LNCaP clone FGC (cell line): ENCODE data around the gene TMEM127.
"Not testable (repeated sequence)": the region's sequence is repeated elsewhere in the genome, so short reads cannot be mapped to it uniquely, and the experiment has no call there.

ENCODE experiments used
- DNase-seq: peaks from one replicate; pipeline ENCODE4 v3.0.0-alpha.2; 2011; ENCODE audit warnings: low read depth
- H3K4me3 ChIP-seq: 2 replicates; pipeline ENCODE4 v1.5.1; 2011; ENCODE audit warnings: mild to moderate bottlenecking, low read depth, low read length, control low read depth
- CTCF ChIP-seq: IDR thresholded peaks from 2 replicates; pipeline ENCODE4 v1.5.1; 2012; ENCODE audit warnings: mild to moderate bottlenecking; ENCODE audit not compliant: control insufficient read depth, insufficient read depth; ENCODE audit errors: extremely low read depth

Gene TMEM127

GRCh38 chr2:96233436-96233835 is 32.4 kb downstream of the TMEM127 start:
- no peak for TF ChIP-seq CTCF
- no peak overlapping the region for H3K4me3 ChIP-seq
- DNase-seq: no peak

DNA sequence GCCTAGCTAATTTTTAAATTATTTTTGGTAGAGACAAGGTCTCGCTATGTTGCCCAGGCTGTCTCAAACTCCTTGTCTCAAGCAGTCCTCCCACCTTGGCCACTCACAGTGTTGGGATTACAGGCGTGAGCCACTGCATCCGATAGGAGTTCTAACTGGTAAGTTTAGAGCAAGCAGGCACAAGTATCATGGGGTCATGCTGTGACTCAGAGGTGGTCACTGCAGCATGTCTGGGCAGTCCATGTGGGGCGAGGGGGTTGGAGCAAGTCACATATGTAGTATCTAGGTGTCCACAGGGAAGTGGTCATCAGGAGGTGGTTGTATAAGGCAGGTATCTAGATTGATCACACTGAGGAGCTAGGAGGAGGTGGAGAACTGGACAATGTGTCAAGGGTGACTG is 34.5 kb downstream of the TMEM127 start:
- H3K4me3 ChIP-seq: no peak overlapping the region
- no peak for DNase-seq
- no peak for TF ChIP-seq CTCF

DNA sequence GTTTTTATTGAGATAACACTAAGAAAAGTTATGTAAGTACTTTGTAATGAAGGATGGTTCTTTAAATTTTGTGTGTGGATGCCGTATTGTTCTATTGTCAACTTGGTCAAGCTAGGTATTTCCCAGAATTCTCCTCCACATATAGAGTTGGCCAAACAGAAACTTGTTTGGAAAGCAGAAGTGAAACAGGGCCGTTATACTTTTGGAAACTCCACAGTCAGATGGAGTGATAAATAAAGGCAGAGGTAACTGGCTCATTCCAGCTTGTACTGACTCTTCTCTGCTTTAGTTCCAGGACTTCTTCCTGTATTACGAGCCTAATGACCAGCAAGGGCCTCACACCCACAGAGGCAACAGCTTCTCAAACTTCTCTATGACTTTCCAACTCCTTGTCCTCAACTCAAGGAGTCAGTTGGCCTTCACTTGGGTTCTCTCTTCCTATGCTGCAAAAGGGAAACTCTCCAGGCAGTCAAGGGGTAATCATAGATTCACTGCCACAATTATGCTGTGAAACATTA is 40.7 kb downstream of the TMEM127 start:
- no peak for DNase-seq
- TF ChIP-seq CTCF: no peak

DNA sequence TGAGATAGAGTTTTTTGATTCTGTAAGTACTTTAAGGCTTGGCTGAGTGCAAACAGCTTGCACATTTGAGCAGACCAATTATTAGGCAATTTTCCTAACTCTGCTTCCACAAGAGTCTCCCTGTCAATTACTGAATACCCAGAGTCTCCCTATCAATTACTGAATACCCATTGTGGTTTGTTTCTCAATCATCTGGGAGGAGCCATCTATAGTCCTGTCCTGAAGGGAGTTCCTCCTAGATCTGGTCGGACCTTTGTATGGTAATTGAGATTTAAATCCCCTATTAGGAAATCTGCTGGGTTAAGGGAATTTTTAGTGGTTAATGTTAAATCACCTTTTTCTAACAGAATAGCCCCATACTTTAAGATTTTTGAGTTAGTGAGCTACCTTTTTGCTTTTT is 44.7 kb downstream of the TMEM127 start:
- DNase-seq, H3K4me3 ChIP-seq: not testable (repeated sequence)

More for the DNA sequence above, 40.7 kb downstream of the TMEM127 start:
- no peak overlapping the region for H3K4me3 ChIP-seq

DNA sequence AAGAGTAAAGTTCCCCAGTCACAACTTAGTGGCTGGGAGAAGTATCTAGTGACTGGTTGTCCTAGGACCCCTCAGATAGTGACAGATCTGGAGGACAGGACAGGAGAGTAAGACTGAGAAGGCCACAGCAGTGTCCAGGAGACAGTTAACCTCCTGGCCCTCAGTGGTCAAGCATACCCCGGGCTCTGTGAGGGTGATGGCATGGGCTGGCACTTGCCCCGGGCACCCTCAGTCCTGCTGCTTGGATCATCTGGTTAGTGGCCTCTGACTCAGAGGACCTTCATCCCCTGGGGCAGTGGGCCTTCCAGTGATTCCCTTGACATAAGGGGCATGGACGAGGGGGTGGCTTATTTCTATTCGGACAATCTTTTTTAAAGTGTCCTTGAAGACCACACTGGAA is 45.8 kb downstream of the TMEM127 start:
- H3K4me3 ChIP-seq, DNase-seq: not testable (repeated sequence)

GRCh38 chr2:96218508-96219131 is 47.2 kb downstream of the TMEM127 start:
- no peak for DNase-seq
- no peak overlapping the region for H3K4me3 ChIP-seq
- no peak for TF ChIP-seq CTCF

DNA sequence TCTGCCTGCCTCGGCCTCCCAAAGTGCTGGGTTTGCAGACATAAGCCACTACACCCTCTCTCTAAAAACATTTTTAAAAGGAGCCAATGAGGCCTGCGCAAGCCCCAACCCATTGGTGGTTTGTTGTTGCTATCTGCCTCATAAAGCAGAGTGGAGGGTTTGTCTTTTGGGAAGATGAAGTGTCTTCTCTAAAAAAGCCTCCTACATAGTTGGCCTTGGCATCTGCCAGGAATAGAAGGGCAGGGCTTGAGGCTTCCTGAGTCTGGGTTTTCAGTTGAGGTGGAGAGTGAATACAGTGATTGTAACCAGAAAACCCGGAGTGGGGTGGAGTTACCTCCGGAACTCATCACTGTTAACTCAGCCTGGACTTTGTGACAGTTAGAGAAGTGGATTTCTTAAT is 51.2 kb downstream of the TMEM127 start:
- H3K4me3 ChIP-seq: no peak overlapping the region
- DNase-seq: no peak
- no peak for TF ChIP-seq CTCF

DNA sequence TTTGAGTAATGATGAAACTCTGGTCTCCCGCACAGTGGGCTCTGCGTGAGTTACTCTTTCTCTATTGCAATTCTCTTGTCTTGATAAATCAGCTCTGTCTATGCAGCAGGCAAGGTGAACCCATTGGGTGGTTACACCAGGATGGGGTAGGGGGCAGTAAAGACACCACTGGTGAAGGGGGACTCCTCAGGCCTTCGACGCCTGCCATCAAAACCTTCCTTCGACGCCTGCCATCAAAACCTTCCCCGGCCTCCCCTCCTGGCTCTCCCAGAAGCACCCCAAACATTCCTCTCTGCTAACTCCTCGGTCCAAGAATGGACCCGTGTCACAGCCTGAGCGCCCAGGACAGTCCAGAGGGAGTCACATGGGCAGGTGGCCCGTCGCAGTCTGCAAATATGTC is 52.4 kb downstream of the TMEM127 start:
- DNase-seq: no peak
- H3K4me3 ChIP-seq: no peak overlapping the region
- TF ChIP-seq CTCF: no peak
